ENCODE data around the gene LRP1B.

LRP1B gene

DNA sequence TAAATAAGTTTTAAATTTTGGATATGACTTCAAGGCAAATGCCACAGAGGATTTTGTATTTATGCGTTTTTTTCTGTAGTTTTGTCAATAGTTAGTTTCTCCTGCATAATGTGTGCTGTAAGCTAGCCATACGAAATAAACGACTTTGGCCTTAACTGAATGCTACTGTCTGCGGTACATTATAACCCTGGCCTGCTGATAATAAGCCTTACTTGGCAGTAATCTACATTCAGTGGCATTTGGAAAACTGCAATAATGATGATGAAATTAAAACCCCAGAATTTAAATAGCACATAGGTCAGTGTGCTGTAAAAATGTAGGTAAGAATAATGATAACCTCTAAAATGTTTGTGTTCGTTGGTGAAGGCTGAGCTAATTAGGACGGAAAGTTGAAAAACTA is 88.8 kb downstream of the LRP1B start:
- no peak for DNase-seq (ENCODE audit: low read depth in 2 of 2)

DNA sequence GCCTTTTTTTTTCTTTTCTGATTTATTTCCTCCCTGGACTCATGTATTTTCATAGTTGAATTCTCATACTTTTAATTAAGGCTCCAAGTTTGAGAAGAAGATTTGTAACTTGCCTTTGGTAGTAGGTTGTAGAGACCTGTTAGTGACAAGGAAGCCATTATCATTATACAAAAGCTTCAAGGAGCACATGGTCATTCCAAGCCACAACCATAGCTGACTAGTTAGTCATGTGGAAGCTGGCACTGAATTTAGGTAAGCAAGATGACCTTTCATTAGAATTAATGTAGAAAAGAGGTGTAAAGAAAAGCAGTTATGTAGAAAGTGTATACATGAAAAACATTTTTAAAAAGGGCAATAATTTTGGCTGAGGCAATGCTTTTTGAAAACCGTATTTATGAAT is 89.7 kb downstream of the LRP1B start:
- DNase-seq (ENCODE audit: low read depth in 2 of 2): no peak

DNA sequence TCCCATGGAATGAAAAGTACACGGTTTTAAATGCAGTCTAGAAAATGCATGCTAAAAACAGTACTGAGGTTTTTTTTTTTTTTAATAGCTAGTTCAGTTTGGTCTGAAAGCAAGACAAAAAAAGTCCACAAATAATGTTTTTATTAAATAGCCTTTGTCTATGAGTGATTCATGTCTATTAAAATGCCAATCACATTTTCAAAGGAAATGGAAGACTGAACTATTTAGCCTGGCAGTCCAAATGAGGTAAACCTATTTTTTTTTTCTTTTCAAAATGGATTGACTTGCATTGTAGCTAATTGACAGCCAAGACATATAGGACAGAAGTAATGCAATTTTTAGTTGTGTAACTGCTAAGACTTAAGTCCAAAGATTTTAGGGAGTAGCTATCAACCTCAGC is 90.3 kb downstream of the LRP1B start:
- no peak for DNase-seq (ENCODE audit: low read depth in 2 of 2)

DNA sequence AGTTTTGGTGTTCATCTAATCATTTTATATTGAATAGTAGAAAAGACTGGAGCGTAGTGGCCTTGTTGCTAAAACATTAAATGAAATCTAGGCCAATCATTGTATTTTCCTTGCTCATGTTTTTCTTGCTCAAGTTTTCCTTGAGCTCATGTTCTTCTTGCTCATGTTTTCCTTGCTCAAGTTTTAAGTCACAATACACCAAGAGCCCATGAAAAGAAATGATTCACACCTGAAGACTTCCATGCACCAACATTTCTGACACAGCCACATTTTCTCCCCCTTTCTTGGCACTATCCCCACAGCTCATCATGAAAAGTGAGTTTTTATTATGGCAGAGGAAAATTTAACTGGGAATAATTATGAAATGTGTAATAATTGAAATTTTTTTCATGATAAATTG is 92.0 kb downstream of the LRP1B start:
- DNase-seq (ENCODE audit: low read depth in 2 of 2): no peak

DNA sequence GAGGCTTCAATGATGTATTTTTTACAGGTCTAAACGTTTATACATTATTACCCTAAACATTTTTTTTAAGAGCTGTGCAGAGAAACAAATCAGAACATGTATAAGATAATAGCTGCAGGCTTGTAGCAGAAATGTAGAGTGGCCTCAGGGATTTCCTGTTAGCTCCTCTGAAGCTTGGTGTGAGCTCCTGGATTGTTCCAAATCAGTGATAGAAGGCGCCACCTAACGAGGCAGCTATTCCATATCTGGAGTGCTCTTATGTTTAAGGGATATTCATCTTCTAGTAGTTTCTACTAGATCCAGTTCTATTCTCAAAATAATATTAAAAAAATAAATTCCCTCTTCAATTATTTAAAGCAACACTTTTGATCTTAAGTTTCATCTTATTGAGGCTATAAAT is 93.1 kb downstream of the LRP1B start:
- no peak for DNase-seq (ENCODE audit: low read depth in 2 of 2)

DNA sequence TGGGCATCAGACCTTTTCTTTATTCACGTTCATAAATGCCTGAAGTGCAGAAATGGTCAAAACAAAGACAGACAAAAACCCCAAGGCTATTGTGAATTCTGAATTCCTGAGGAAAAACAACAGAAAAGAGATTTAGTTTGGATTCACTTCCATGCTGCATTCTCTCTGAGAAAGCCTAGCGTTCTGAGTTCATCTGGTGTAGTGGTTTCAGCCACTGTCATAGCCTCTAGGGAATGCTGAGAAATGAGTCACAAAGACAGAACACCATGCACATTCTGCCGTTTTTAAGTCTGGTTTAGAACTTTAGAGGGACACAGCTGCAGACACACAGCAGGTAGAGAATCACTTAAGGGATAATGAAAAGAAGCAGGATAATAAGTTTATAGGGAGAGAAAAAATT is 93.8 kb downstream of the LRP1B start:
- no peak for DNase-seq (ENCODE audit: low read depth in 2 of 2)

DNA sequence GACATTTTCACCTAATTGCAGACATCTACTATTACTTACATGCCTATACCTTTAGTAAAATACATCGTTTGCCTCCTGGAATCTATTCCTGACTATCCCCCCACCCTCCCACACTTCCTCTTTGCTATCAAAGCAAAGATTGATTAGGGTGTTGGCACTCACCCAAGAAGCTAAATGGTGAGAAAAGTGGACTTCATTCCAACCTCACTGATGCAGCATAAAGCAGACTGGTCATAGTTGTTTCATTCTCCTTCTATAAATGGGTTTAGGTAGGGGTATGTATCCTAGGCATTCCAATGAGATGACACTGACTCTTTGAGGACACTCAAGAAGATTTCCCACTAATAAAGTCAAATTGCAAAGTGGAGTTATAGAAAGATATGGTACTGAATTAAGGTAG is 97.4 kb downstream of the LRP1B start:
- no peak for DNase-seq (ENCODE audit: low read depth in 2 of 2)

DNA sequence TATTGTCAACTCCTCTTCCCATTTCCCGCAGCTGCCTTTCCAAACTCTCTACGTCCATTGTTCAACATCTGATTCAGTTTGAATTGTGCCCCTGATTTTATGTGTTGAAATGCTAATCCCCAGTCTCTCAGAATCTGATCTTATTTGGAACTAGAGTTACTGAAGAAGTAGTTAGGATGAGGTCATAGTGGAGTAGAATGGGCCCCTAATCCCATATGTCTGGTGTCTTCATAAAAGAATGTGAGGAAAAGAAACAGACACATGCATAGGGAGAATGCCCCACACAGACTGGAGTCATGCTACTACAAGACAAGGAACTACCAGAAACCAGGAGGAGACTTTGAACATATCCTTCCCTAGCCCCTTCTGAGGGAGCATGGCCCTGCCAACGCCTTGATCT is 99.2 kb downstream of the LRP1B start:
- no peak for DNase-seq (ENCODE audit: low read depth in 2 of 2)

DNA sequence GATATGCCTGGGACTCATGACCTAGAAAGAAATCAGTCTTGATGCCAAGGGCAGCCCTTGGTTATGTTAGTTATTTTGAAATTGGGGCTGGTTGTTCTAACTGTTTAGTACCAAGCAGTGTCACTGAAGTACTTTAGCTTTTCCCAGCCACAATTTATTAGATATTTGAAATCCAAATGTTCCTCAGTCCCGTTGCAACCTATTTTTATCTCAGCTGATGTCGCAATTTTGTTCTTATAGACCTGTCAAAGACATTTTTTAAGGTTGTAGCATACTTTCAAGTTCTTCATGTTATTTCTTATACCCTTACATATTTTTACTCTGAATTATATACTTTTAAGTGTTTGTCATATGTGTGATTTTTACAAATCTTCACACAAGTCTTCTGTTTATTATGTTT is 100.1 kb downstream of the LRP1B start:
- no peak for DNase-seq (ENCODE audit: low read depth in 2 of 2)

DNA sequence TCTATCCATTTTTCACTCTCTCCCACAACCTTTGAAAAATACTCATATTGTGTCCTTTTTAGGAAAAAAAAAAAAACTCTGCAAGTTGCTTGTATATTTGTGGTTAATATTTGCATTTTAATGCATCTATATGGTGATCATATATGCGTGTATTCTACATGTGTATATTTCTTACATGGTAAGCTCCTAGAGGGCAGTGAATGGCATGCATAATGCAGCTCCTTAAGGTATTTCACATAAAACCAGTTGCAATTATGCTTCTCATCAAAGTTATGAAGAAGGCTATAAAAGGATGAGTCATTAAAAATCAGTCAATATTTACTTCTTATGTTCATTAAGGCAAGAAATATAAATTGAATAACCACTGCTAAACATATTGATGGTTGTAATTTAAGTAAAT is 100.8 kb downstream of the LRP1B start:
- no peak for DNase-seq (ENCODE audit: low read depth in 2 of 2)

DNA sequence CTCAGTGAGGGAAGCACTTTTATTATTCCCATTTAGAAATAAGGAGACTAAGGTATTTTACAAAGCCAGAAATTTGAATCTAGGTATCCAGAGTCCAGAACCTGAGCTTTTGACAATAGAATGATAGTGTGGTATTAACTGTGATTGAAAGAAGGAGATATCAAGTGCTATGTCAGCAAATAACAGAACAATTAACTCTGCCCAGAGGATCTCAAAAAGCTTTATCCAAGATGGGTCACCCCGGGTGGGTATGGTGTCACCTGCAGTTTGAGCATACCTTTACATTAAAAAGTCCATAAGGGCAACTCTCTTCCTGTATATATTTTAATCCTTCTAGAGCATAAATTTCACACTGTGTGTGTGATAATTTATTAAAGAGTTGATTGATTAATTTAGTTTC is 105.4 kb downstream of the LRP1B start:
- DNase-seq (ENCODE audit: low read depth in 2 of 2): no peak

DNA sequence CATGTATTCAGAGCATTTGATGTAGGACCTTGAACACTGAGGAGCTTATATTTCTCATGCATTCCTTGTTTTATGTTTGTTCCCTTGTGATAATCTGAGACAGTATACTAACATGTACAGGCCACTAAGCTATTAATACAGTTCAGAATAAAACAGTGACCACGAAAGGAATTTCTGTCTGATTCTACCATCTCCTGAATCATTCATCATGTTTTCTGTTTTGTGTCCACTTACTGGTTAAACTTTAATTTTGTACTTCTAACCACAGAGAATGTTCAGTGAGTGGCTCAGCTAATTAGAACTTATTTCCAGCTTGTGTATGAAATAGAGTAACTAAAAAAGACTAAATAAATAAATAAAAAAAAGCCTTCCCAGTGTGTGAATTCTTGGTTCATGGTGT is 110.4 kb downstream of the LRP1B start:
- no peak for DNase-seq (ENCODE audit: low read depth in 2 of 2)

DNA sequence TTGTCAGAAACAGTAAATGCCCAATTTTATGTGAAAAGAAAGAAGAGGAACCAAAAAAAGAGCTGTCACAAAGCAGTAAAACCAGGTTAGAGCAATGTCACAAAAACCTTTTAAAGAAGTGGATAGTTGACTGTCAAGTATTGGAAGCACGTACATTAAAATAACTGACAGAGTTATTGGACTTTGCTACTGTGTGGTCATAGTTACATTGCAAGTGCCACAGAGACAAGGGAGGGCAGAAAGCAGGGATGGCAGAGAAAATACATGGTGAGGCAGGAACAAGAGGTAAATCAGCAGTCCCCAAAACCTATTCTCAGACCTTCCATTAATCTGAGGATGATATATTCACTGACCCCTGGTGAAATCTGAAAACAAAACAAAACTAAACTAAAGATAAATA is 116.3 kb downstream of the LRP1B start:
- DNase-seq (ENCODE audit: low read depth in 2 of 2): no peak

DNA sequence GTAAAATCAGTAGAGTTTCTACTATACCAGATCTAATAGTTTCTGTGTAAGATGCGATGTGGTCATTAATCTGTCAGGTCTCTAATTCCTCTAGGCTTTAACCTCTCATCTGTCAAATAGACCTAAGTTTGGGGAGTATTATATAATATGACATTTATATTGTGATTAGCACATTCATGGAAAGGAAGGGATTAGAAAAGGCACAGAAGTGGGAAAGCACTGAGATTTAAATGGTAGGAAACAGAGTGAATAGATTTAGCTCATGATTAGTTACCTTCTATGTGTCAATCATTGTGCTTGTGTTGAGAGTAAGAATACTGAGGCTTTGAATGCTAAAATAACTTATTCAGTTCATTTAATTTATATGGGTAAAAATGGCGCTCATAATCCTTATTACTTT is 118.0 kb downstream of the LRP1B start:
- no peak for DNase-seq (ENCODE audit: low read depth in 2 of 2)

DNA sequence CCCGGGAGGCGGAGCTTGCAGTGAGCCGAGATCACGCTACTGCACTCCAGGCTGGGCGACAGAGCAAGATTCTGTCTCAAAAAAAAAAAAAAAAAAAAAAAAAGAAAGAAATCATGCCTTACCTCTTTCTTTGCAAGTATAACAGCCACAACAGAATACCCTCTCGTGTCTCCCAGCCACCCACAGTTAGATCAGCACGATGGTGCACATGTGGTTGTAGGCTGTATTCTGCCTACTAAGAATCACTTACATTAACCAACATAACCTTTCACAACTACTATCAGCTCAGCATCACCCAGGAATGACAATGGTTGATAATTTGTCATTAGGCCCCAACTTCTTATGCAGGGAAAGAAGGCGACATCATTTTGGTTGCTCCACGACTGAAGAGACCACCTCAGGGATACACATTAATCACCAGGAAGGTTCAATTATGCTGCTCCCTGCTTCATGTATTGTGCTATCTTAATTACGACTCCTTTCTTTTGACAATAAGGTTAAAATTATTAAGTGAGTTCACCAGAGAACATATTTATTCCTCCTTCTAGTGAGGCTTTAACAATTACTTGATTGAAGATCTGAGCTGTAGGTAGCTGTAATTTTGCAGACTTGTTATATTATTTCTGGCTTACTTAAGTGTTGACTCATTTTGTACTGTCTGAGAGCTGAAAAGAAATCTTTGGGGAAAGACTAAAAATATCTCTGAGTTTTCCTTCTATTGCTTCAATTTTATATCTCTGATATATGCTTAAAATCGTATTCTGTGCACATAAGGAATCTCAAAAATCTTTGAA is 120.1 kb downstream of the LRP1B start:
- DNase-seq (ENCODE audit: low read depth in 2 of 2): no peak

DNA sequence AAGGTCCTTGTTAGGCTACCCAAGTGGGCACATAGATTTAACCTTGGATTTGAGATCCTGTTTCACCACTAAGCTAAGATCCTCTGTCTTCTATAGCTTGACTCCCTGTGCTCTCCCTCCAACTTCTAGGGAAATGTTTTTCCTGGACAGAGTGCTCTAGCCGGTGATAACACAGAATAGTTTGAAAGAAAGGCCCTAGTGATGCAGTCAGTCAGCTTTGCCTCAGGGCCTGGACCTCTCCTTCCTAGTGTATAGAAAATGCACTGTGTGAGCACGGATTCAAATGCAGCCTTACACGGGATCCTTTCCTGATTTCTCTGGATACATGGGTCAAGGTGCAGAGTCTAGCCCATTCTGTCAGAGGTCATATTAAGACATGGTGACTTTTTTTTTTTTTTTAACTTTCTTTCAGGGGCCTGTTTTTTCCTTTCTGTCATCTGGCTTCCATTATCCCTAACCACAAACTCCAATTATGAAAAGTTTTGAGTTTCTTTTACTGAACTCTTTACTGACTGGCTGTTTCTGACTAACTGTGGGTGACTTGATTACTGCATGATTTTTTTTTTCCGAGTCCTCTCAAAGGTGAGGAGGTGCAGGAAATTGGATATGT is 122.6 kb downstream of the LRP1B start:
- DNase-seq (ENCODE audit: low read depth in 2 of 2): no peak

DNA sequence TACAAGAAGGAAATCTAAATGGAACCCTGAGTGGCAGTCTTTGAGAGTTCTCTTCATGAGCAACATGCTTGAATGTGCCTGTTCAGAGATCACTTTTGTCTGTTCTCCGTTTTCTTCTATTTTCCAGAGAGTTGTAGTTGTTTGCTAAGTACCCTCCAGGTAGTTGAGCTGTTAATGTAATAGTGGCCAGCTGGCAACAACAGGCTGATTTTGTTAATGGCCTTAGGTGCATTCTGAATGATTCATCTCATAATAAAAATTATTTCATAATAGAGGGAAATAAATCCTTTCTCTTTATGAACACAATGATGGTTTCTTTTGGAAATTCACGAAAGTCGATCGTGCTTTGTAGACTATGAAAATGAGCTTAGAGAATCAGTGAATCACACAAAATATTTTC is 136.8 kb downstream of the LRP1B start:
- no peak for DNase-seq (ENCODE audit: low read depth in 2 of 2)

DNA sequence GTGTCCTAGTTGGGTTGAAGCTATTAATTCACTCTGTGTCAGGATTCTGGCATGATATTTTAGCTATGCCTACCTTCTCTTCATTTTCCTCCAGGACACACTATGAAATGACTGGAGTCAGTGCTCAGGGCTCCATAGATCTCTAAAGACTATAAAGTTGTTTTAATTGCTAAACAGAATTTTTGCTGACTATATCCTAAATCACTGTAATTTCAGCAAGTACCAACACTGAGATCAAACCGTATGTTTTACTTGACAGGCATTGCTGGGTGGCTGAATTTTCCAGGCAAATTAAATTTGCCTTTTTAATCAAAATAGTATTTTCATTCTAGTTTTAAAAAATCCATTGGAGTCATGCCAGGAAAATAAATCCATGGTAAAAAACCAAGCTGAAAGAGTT is 138.1 kb downstream of the LRP1B start:
- DNase-seq (ENCODE audit: low read depth in 2 of 2): no peak

DNA sequence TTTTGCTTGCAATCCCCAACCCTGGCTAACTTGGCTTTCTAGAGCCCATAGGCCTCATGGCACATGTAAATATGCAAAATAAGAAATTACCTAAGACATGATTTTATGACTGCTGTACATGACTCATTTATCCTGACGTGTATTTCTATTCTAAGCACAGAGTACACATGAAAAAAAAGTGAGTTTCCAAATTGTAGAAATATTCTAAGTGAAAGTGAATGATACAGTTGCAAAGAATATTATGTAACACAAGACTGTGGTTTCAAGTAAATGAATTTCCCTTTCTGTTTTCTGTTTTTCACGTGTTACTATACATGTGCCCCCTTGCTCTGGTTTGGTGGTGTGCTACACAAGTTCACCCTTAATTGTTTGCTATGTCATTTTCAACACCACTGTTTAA is 162.4 kb downstream of the LRP1B start:
- DNase-seq (ENCODE audit: low read depth in 2 of 2): no peak

DNA sequence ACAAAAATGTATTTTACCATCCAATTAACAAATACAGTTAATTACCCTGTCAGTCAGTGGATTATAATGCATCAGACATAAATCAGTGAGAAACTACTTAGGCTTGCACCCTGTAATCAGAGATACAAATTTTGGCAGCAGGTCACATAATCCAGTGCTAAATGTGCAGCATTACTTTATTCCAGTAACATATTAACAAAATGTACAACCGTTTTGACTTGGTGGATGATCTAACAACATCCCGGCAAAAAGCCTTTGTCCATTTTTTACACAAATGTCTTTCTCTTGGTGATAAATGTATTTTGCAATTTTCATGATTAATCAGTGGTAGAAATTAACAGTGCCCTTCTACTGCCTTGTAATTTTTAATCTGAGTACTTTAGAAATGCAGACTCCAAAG is 162.8 kb downstream of the LRP1B start:
- no peak for DNase-seq (ENCODE audit: low read depth in 2 of 2)

DNA sequence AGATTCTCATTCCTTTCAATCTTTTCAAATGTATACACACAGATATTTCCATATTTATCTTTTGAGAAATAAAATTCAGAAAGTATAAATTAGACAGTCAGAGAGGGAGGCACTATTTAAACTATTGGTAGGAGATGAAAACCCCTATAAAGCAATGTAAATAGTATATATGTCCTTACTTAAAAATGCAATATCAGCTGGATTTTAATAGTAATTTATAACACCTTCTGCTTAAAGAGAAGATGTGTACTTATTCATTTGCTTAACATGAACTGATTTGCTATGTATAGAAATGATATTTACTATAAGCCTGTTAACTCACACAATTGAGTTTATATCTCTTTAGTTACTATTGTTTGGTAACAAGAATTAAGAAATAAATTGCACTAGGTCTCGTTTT is 163.3 kb downstream of the LRP1B start:
- no peak for DNase-seq (ENCODE audit: low read depth in 2 of 2)

DNA sequence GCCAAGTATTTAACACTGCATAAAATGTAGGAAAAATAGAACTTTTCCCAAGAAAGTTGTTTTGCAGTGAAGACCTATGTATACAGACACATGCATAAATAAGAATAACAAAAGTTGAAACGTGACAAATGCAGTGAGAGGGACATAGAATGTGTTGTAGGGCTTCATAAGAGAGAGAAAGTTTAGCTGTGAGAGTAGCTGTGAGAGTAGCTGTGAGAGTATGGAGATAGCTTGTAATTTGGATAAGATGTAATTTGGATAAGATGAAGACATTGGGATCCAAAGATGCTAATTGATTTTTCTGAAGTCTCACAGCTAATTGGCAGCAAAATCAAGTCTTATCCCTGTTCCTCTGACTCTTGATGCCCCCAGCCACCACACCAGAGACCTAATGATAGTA is 170.9 kb downstream of the LRP1B start:
- DNase-seq (ENCODE audit: low read depth in 2 of 2): no peak

DNA sequence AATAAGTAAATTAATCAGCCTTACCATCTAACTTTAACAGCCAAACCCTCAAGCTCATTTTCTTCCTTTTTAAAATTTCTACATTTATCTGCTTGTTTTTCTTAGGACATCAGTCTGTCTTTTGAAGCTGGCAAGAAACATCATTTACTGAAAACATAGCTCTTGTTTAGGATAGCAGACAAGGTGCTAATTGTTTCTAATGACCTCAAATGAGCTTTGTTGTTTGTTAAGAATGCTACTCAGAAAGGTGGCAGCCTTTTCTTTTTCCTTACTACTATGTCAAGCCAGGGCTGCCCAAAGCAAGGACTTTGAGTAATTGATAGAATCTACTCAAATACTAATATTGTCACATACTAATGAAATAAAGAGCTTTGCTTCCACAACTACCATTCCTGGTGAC is 171.8 kb downstream of the LRP1B start:
- no peak for DNase-seq (ENCODE audit: low read depth in 2 of 2)

Measured in stimulated activated CD8-positive, alpha-beta memory T cell treated with anti-CD3 and anti-CD28 coated beads, Interleukin-7, amount 100 ng/mL, for 1 hour (primary cell).